Nephron (organoid): Measurements from ENCODE around the gene ATXN3.

ENCODE experiments used
- H3K27ac Mint-ChIP-seq, 3 experiments: 2 replicates each; pipeline ENCODE4 v1.8.0; 2020; ENCODE audit warnings: mixed read lengths in 3 of 3, mild to moderate bottlenecking in 2 of 3, moderate library complexity in 1 of 3
- H3K27me3 Mint-ChIP-seq: 2 replicates; pipeline ENCODE4 v1.8.0; 2021; ENCODE audit warnings: low read depth, mild to moderate bottlenecking, moderate library complexity, mixed read lengths
- H3K36me3 Mint-ChIP-seq: 2 replicates; pipeline ENCODE4 v1.8.0; 2020; ENCODE audit warnings: low read depth, mixed read lengths
- H3K4me1 Mint-ChIP-seq: 2 replicates; pipeline ENCODE4 v1.8.0; 2020; ENCODE audit warnings: mixed read lengths
- H3K4me3 Mint-ChIP-seq, 3 experiments: 2 replicates each; pipeline ENCODE4 v1.8.0; 2020; ENCODE audit warnings: mild to moderate bottlenecking in 3 of 3, mixed read lengths in 3 of 3, moderate library complexity in 2 of 3
- H3K9me3 Mint-ChIP-seq: 2 replicates; pipeline ENCODE4 v1.8.0; 2020; ENCODE audit warnings: mixed read lengths
- TF ChIP-seq, protein P1 (sequence below), 3 experiments: fragments of 200-600 bp; sonication (generic); IDR thresholded peaks; one replicate each; pipeline ENCODE4 v1.5.0; 2021; ENCODE audit warnings: antibody characterized with exemption in 3 of 3; ENCODE audit not compliant: unreplicated experiment in 3 of 3

The ATXN3 gene

DNA sequence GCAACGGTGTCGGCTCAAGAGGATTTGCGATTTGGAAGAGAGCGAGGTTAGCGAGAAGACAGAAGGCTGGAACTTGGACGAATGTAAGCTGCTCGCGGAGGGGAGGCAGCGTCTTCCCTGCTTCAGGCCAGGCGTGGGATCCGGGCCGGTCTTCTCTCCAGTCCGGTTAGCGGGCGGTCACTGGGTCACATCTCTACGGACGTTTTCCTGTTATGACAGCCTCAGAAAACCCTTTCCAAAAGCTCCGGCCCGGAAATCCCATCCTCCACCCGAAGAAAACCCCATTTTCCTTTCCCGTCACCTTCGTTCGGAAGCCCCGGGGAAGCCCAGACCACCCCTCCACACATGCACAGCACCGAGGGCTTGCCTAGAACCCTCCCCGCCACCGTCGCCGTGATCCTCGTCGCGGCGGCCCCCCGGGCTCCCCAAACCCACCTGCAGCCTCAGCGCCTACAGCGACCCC is 14.9 kb upstream of the ATXN3 start:
- peaks cover 25% of the 10 kb centered on the region for H3K4me1 Mint-ChIP-seq
- H3K4me3 Mint-ChIP-seq = peak overlapping the region; percentile 96 to 100 (median 100)
- TF ChIP-seq, protein P1, sequence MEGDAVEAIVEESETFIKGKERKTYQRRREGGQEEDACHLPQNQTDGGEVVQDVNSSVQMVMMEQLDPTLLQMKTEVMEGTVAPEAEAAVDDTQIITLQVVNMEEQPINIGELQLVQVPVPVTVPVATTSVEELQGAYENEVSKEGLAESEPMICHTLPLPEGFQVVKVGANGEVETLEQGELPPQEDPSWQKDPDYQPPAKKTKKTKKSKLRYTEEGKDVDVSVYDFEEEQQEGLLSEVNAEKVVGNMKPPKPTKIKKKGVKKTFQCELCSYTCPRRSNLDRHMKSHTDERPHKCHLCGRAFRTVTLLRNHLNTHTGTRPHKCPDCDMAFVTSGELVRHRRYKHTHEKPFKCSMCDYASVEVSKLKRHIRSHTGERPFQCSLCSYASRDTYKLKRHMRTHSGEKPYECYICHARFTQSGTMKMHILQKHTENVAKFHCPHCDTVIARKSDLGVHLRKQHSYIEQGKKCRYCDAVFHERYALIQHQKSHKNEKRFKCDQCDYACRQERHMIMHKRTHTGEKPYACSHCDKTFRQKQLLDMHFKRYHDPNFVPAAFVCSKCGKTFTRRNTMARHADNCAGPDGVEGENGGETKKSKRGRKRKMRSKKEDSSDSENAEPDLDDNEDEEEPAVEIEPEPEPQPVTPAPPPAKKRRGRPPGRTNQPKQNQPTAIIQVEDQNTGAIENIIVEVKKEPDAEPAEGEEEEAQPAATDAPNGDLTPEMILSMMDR (IDR thresholded peaks at IDR 0.05; ENCODE audit: unreplicated experiment in 3 of 3) = no peak
- no peaks in the 10 kb centered on the region for H3K27me3 Mint-ChIP-seq
- H3K36me3 Mint-ChIP-seq = peaks cover 29% of the 10 kb centered on the region
- no peaks in the 10 kb centered on the region for H3K9me3 Mint-ChIP-seq
- peak overlapping the region; percentile 99 to 100 (median 100) for H3K27ac Mint-ChIP-seq

DNA sequence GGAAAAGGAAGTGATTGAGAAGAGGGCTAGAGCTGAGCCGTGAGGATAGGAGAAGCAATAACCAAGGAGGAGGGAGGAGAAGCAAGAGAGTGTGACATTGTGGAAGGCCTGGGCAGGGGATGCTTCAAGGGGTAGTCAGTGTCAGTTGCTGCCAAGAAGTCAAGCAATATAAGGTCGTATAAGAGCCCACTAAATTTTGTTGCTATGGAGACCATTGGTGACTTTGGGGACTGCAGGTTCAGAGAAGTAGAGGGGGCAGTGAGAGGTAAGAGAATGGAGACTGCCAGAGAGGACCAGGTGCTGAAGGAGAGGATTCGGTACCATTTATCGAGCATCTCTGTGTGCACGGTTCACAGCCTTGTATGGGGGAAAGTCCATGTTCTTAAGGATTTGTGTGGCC is 3.1 kb upstream of the ATXN3 start:
- TF ChIP-seq, protein P1 (IDR thresholded peaks at IDR 0.05; ENCODE audit: unreplicated experiment in 3 of 3) = no peak

DNA sequence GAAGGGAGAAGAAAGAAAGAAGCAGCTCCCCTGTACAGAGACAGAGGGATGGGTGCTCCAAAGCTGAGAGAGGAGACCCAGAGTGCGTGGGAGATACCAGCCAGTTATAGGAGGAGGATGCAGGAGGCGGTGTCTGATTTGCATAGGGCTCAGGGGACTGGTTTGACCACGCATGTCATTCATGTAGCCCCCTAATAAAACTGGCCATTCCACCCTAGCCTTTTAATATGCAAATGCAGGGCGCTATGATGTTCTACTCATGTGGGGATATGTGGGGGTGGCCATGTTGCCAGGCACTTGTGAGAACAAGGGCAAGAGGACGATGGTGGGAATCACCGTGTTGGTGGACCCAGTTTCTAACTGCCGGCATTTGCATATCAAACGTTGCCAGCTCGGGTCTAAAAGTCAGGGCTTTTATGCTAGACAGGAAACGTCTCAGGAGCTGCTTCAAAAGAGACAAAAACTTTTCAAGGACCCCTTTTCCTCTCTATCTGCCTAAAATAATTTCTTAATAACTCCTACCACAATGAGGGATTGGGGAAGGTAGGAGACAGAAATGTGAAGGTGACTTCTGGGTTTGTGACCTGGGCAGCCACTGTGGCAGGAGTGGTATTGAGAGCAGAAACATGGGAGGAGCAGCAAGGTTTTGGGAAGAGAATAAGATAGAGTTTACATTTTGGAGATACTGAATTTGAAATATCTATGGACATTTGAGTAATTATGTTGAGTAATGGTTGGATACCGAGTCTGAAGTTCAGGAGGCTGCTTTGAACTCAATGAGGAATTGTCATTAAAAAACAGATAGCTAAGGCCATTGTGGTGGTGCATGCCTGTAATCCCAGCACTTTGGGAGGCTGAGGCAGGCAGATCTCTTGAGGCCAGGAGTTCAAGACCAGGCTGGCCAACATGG is 2.2 kb upstream of the ATXN3 start:
- Mint-ChIP-seq H3K27me3 (no peaks in the 10 kb centered on the region), H3K9me3 (no peaks in the 10 kb centered on the region), H3K4me3 (peak overlapping the region; percentile 23 to 42 (median 29)), H3K27ac (peak overlapping the region; percentile 12 to 47 (median 28)), H3K4me1 (peaks cover 16% of the 10 kb centered on the region), H3K36me3 (no peaks in the 10 kb centered on the region)
- TF ChIP-seq, protein P1 (IDR thresholded peaks at IDR 0.05; ENCODE audit: unreplicated experiment in 3 of 3) = no peak

More for the DNA sequence above, 3.1 kb upstream of the ATXN3 start:
- H3K4me1 Mint-ChIP-seq = peaks cover 14% of the 10 kb centered on the region
- H3K27ac Mint-ChIP-seq = no peak overlapping the region
- H3K36me3 Mint-ChIP-seq = no peaks in the 10 kb centered on the region
- H3K27me3 Mint-ChIP-seq = no peaks in the 10 kb centered on the region
- H3K4me3 Mint-ChIP-seq = no peak overlapping the region
- H3K9me3 Mint-ChIP-seq = no peaks in the 10 kb centered on the region

DNA sequence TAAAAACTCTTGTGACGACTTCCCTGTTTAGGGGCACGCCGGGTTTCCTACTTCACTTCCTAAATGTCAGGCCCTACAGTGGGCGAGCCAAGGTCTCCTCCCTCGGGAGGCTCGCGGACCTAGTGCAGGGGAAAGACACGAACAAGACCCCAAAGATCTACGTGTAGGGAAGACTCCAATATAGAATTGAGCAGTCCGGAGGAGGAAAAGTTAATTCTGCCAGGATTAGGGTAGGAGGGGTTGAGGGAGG is 564 bp downstream of the ATXN3 start:
- Mint-ChIP-seq H3K4me3 (peak overlapping the region; percentile 89 to 97 (median 95)), H3K36me3 (no peaks in the 10 kb centered on the region), H3K4me1 (peaks cover 29% of the 10 kb centered on the region), H3K9me3 (no peaks in the 10 kb centered on the region), H3K27ac (peak overlapping the region; percentile 84 to 92 (median 91)), H3K27me3 (no peaks in the 10 kb centered on the region)
- TF ChIP-seq, protein P1 (IDR thresholded peaks at IDR 0.05; ENCODE audit: unreplicated experiment in 3 of 3) = no peak

DNA sequence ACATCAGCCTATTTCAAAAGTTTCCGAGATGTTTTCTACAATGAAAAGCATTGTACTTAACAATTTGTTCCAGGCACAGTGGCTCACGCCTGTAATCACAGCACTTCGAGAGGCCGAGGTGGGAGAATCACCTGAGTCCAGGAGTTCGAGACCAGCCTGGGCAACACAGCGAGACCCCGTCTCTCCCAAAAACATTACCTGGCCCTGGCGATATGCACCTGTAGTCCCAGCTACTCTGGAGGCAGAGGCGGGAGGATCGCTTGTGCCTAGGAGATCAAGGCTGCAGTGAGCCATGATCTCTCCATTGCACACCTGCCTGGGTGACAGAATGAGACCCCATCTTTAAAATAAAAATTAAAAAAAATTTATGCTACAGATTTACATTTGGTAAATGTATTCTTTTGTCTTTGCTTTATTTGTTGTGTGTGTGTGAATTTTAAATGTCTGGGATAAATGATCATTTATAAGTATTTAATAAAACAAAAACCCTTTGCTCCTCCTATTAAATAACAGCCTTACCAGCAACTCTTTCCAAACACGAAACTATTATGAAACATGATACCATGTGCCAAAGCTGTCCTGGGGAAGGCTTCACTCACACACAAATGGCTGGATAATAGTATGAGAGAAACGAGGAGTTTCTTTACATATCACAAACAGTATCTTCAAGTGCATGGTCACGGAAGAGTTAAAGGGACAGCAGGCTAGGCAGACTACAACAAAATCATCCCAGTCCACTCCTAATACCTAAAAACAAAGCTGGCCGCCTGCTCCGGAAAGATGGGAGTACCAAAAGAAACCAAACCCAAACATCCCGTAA is 1.1 kb downstream of the ATXN3 start:
- no peaks in the 10 kb centered on the region for H3K36me3 Mint-ChIP-seq
- H3K9me3 Mint-ChIP-seq = no peaks in the 10 kb centered on the region
- peak overlapping the region; percentile 84 to 92 (median 91) for H3K27ac Mint-ChIP-seq
- TF ChIP-seq, protein P1 (IDR thresholded peaks at IDR 0.05; ENCODE audit: unreplicated experiment in 3 of 3) = no peak
- H3K4me1 Mint-ChIP-seq = peaks cover 29% of the 10 kb centered on the region
- no peaks in the 10 kb centered on the region for H3K27me3 Mint-ChIP-seq
- peak overlapping the region; percentile 89 to 97 (median 95) for H3K4me3 Mint-ChIP-seq
